ENCODE results near the gene NOTCH3. TPM values are rescaled to one million over a fixed set of nuclear protein-coding genes. Genes with fewer than 3 reads are reported as not detected.

NOTCH3 gene
- total RNA-seq, 1 experiment from 2014 or later: 39.4 TPM

DNA sequence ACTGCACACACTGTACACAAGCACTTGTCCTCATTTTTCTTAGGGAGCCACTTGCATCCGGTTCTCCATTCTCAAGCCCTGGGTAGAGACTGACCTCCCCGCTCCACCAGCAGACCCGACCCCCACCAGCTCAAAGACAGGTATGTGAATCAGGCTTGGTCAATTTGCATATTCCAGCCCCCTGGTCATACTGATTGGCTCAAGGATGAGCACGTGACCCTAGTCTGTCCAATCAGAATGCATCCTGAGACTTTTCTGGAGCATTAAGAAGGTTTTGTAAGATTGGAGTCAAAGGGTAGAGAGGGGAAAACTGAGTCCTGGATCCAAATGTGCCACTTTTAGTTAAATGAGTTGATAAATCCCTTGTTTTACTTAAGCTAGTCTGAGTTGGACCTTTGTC is 34.1 kb downstream of the NOTCH3 start:
- no peak overlapping the region for H3K4me2 ChIP-seq (ENCODE audit: low read length)
- no peaks in the 10 kb centered on the region for H3K4me1 ChIP-seq (ENCODE audit: control insufficient read depth in 1 of 2, insufficient read depth in 2 of 2, low read length in 2 of 2)
- H4K20me1 ChIP-seq (ENCODE audit: insufficient read depth): no peaks in the 10 kb centered on the region
- peaks cover 15% of the 10 kb centered on the region in 2 experiments; a peak in 2 of 4 replicates for H3K9me3 ChIP-seq (ENCODE audit: control insufficient read depth in 1 of 2, insufficient read depth in 1 of 2, low read depth in 1 of 2, low read length in 2 of 2)
- ChIA-PET RAD21 (ENCODE audit: low non-redundant PET in 1 of 2, low total read pairs in 2 of 2, uncharacterized antibody in 2 of 2, unreplicated experiment in 2 of 2) (no interaction called here), POLR2A (no interaction called here), CTCF (no interaction called here)
- H3K9ac ChIP-seq (ENCODE audit: low read length): no peak overlapping the region
- BruUV-seq (replicated peaks): no TSS peak
- H2AFZ ChIP-seq (ENCODE audit: low read depth, low read length, poor library complexity, severe bottlenecking): no peak overlapping the region
- intact Hi-C loops (cut with micrococcal nuclease): no loop called here
- no peak overlapping the region for H3K4me3 ChIP-seq (replicated peaks in 1 of 2; ENCODE audit: low read depth in 1 of 2, low read length in 2 of 2)
- no peak overlapping the region for H3K27ac ChIP-seq (ENCODE audit: low read depth, low read length)
- ATAC-seq: no peak
- H3K79me2 ChIP-seq (ENCODE audit: insufficient read depth, low read length): no peaks in the 10 kb centered on the region
- H3K36me3 ChIP-seq (ENCODE audit: control insufficient read depth in 1 of 2, insufficient read depth in 2 of 2, low read length in 2 of 2): peaks cover 9 to 14% of the 10 kb centered on the region in 2 experiments
- H3K9me2 ChIP-seq (ENCODE audit: insufficient read depth): no peaks in the 10 kb centered on the region
- TF ChIP-seq RAD21 (IDR thresholded peaks at IDR 0.05; ENCODE audit: low read depth) (no peak), CEBPB (IDR thresholded peaks at IDR 0.05; ENCODE audit: low read depth) (no peak), CTCF (IDR thresholded peaks at IDR 0.05 in 2 of 3, conservative IDR thresholded peaks at IDR 0.05 in 1 of 3; ENCODE audit: borderline replicate concordance in 1 of 3, insufficient read depth in 1 of 3, low read depth in 2 of 3, low read length in 2 of 3) (no peak), EGR1 (IDR thresholded peaks at IDR 0.05; ENCODE audit: low read depth) (no peak), ATF3 (IDR thresholded peaks at IDR 0.05) (no peak), TCF7L2 (IDR thresholded peaks at IDR 0.05; ENCODE audit: borderline replicate concordance, extremely low read depth, insufficient read depth, insufficient read length) (no peak), EZH2phosphoT487 (IDR thresholded peaks at IDR 0.05; ENCODE audit: borderline replicate concordance) (no peak), EZH2 (IDR thresholded peaks at IDR 0.05) (no peak), SRF (IDR thresholded peaks at IDR 0.05; ENCODE audit: low read depth) (no peak), CBX3 (IDR thresholded peaks at IDR 0.05; ENCODE audit: low read depth) (no peak), JUND (IDR thresholded peaks at IDR 0.05) (no peak), POLR2A (IDR thresholded peaks at IDR 0.05; ENCODE audit: borderline replicate concordance, extremely low read depth, insufficient read depth, insufficient read length) (no peak), SP1 (IDR thresholded peaks at IDR 0.05; ENCODE audit: low read depth) (no peak)
- TF ChIP-seq, protein P1, sequence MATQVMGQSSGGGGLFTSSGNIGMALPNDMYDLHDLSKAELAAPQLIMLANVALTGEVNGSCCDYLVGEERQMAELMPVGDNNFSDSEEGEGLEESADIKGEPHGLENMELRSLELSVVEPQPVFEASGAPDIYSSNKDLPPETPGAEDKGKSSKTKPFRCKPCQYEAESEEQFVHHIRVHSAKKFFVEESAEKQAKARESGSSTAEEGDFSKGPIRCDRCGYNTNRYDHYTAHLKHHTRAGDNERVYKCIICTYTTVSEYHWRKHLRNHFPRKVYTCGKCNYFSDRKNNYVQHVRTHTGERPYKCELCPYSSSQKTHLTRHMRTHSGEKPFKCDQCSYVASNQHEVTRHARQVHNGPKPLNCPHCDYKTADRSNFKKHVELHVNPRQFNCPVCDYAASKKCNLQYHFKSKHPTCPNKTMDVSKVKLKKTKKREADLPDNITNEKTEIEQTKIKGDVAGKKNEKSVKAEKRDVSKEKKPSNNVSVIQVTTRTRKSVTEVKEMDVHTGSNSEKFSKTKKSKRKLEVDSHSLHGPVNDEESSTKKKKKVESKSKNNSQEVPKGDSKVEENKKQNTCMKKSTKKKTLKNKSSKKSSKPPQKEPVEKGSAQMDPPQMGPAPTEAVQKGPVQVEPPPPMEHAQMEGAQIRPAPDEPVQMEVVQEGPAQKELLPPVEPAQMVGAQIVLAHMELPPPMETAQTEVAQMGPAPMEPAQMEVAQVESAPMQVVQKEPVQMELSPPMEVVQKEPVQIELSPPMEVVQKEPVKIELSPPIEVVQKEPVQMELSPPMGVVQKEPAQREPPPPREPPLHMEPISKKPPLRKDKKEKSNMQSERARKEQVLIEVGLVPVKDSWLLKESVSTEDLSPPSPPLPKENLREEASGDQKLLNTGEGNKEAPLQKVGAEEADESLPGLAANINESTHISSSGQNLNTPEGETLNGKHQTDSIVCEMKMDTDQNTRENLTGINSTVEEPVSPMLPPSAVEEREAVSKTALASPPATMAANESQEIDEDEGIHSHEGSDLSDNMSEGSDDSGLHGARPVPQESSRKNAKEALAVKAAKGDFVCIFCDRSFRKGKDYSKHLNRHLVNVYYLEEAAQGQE (IDR thresholded peaks at IDR 0.05; ENCODE audit: low read depth): no peak
- TF ChIP-seq, protein P2, sequence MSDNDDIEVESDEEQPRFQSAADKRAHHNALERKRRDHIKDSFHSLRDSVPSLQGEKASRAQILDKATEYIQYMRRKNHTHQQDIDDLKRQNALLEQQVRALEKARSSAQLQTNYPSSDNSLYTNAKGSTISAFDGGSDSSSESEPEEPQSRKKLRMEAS (IDR thresholded peaks at IDR 0.05): no peak
- no peaks in the 10 kb centered on the region for H3K27me3 ChIP-seq (ENCODE audit: insufficient read depth, low read length)
- DNase-seq (ENCODE audit: low read depth, low spot score): no peak
